BJ (cell line): ENCODE measurements around the gene ARL6IP4. TPM values are rescaled to one million over a fixed set of nuclear protein-coding genes. Genes with fewer than 3 reads are reported as not detected.

Experiments
- CTCF ChIA-PET: fragments of 350-600 bp; formaldehyde crosslinking; extraction: SDS; loops from one replicate; lab custom pipeline; 2021; ENCODE audit warnings: antibody characterized with exemption, inconsistent platforms; lab: Yijun Ruan, JAX
- POLR2A ChIA-PET: fragments of 300-600 bp; sonication (Branson Sonifier 250); formaldehyde crosslinking; extraction: SDS; loops from one replicate; lab custom pipeline; 2021; ENCODE audit warnings: antibody characterized with exemption; lab: Charles Lee
- DNase-seq: peaks from one replicate; pipeline ENCODE4 v3.0.0-alpha.2; 2011; ENCODE audit warnings: low read depth
- H3K27me3 ChIP-seq: 2 replicates; pipeline ENCODE4 v1.6.0; 2011; ENCODE audit warnings: low read length; ENCODE audit not compliant: control insufficient read depth, insufficient read depth
- H3K36me3 ChIP-seq: 2 replicates; pipeline ENCODE4 v1.5.1; 2011; ENCODE audit warnings: low read length; ENCODE audit not compliant: control insufficient read depth, insufficient read depth
- H3K4me3 ChIP-seq: 2 replicates; pipeline ENCODE4 v1.5.1; 2011; ENCODE audit warnings: low read depth, mild to moderate bottlenecking, control low read depth, low read length
- CTCF ChIP-seq: IDR thresholded peaks from 2 replicates; pipeline ENCODE4 v1.5.1; 2011; ENCODE audit warnings: low read depth, mild to moderate bottlenecking, control low read depth, inconsistent platforms, low read length, moderate library complexity; ENCODE audit not compliant: insufficient read depth
- polyA plus RNA-seq: library from polyadenylated mRNA; depleted of rRNA; stranded (reverse); fragments of >200 nt; gene quantifications from 2 replicates; pipeline ENCODE4 v1.2.3, GENCODE V29; 2011

The ARL6IP4 gene
- polyA plus RNA-seq, 1 experiment: 190 TPM

GRCh38 chr12:122999986-123000420 lies 19.5 kb downstream of the ARL6IP4 start:
- TF ChIP-seq CTCF: no peak
- ChIA-PET POLR2A (no interaction called here), CTCF (interaction anchor here (0.7 to 0.9 kb wide), 2 partner anchors 148 to 238 kb away, joined by 3 read pairs; no protein-coding TSS in a partner anchor)
- Histone ChIP-seq H3K27me3 (no peaks in the 10 kb centered on the region), H3K36me3 (no peaks in the 10 kb centered on the region), H3K4me3 (no peak overlapping the region)
- no peak for DNase-seq

GRCh38 chr12:123000578-123000977 lies 20.1 kb downstream of the ARL6IP4 start:
- no peak for TF ChIP-seq CTCF
- H3K4me3 ChIP-seq: no peak overlapping the region
- DNase-seq: no peak
- ChIA-PET POLR2A (no interaction called here), CTCF (interaction anchor here (0.7 to 0.9 kb wide), 2 partner anchors 148 to 237 kb away, joined by 3 read pairs; no protein-coding TSS in a partner anchor)
- no peaks in the 10 kb centered on the region for H3K36me3 ChIP-seq
- H3K27me3 ChIP-seq: no peaks in the 10 kb centered on the region

- DNase-seq: no peak
- ChIA-PET POLR2A (no interaction called here), CTCF (no interaction called here)
- H3K4me3 ChIP-seq: no peak overlapping the region
- H3K36me3 ChIP-seq: no peaks in the 10 kb centered on the region
- no peaks in the 10 kb centered on the region for H3K27me3 ChIP-seq
- no peak for TF ChIP-seq CTCF
Measured at GRCh38 chr12:123001464-123001863, 21.0 kb downstream of the ARL6IP4 start.

GRCh38 chr12:123003257-123003656 lies 22.8 kb downstream of the ARL6IP4 start:
- H3K36me3 ChIP-seq: no peaks in the 10 kb centered on the region
- no peaks in the 10 kb centered on the region for H3K27me3 ChIP-seq
- H3K4me3 ChIP-seq: no peak overlapping the region
- TF ChIP-seq CTCF: no peak
- CTCF ChIA-PET: interaction anchor here (1.6 kb wide), 1 partner anchor 135 kb away, joined by 4 read pairs; no protein-coding TSS in a partner anchor
- no peak for DNase-seq
- POLR2A ChIA-PET: interaction anchor here (0.7 kb wide), 1 partner anchor 204 kb away, joined by 3 read pairs; no protein-coding TSS in a partner anchor

GRCh38 chr12:123004287-123004686 lies 23.8 kb downstream of the ARL6IP4 start:
- Histone ChIP-seq H3K4me3 (no peak overlapping the region), H3K27me3 (no peaks in the 10 kb centered on the region), H3K36me3 (no peaks in the 10 kb centered on the region)
- POLR2A ChIA-PET: no interaction called here
- no peak for TF ChIP-seq CTCF
- DNase-seq: no peak
- CTCF ChIA-PET: no interaction called here
